HepG2 (cell line): Measurements from ENCODE around the gene MOGAT3. TPM values are rescaled to one million over a fixed set of nuclear protein-coding genes. Genes with fewer than 3 reads are reported as not detected.
A peak's percentile ranks its signal among the peaks of the same experiment; 100 is the strongest.

Source experiments
- ELF4 ChIP-seq: sonication (generic); formaldehyde crosslinking; IDR thresholded peaks from 2 replicates; pipeline ENCODE4 v1.5.0; 2020; ENCODE audit warnings: missing genetic modification reagents, mild to moderate bottlenecking, moderate library complexity, borderline replicate concordance
- MAFK ChIP-seq, 2 experiments: IDR thresholded peaks in 1 of 2; conservative IDR thresholded peaks in 1 of 2; 2 replicates each; pipeline ENCODE4 v1.6.1; 2011; ENCODE audit warnings: improper control_type of control experiment in 2 of 2, low read length in 2 of 2
- MED13 ChIP-seq: sonication (generic); formaldehyde crosslinking; IDR thresholded peaks from 2 replicates; pipeline ENCODE4 v1.5.0; 2020; ENCODE audit warnings: missing genetic modification reagents
- NFATC3 ChIP-seq: sonication (generic); formaldehyde crosslinking; IDR thresholded peaks from 2 replicates; pipeline ENCODE4 v1.5.1; 2020; ENCODE audit warnings: mild to moderate bottlenecking, missing genetic modification reagents
- RBM22 ChIP-seq: fragments of 200-400 bp; formaldehyde crosslinking; optimal IDR thresholded peaks from 2 replicates; pipeline ENCODE3; 2017; ENCODE audit warnings: mild to moderate bottlenecking, low read length, moderate library complexity
- SCMH1 ChIP-seq: sonication (generic); formaldehyde crosslinking; IDR thresholded peaks from 2 replicates; pipeline ENCODE4 v1.9.0; 2021; ENCODE audit warnings: missing genetic modification reagents, mild to moderate bottlenecking, borderline replicate concordance
- ZBTB40 ChIP-seq, 2 experiments: fragments of 450-650 bp in 1 of 2; sonication (generic) in 1 of 2; formaldehyde crosslinking in 1 of 2; IDR thresholded peaks; 2 replicates each; pipeline versions ENCODE4 v1.6.1 to v1.8.0; 2016 to 2022; ENCODE audit warnings: antibody characterized with exemption in 1 of 2, mild to moderate bottlenecking in 1 of 2, missing genetic modification reagents in 1 of 2
- ZNF446 ChIP-seq: sonication (generic); formaldehyde crosslinking; IDR thresholded peaks from 2 replicates; pipeline ENCODE4 v1.5.0; 2020; ENCODE audit warnings: mild to moderate bottlenecking, missing genetic modification reagents
- ZNF589 ChIP-seq: sonication (generic); formaldehyde crosslinking; conservative IDR thresholded peaks from 2 replicates; pipeline ENCODE4 v1.8.0; 2022; ENCODE audit warnings: mild to moderate bottlenecking, moderate library complexity, missing genetic modification reagents
- polyA plus RNA-seq, 8 experiments: library from polyadenylated mRNA; depleted of rRNA in 3 of 8; stranded (reverse) in 7 of 8; unstranded in 1 of 8; fragments of >200 nt; fragmentation: Illumina TruSeq in 4 of 8; extraction: Trizol in 4 of 8; gene quantifications; 2 replicates each; pipeline versions ENCODE4 v1.2.1 to v1.2.3, GENCODE V29; 2011 to 2016; ENCODE audit warnings: low read depth in 4 of 8, missing spikeins in 1 of 8, mixed read lengths in 1 of 8; ENCODE audit not compliant: insufficient read depth in 1 of 8
- total RNA-seq, 5 experiments: library from RNA; depleted of rRNA; stranded (reverse); fragments of >200 nt; fragmentation: Illumina TruSeq; extraction: Trizol; gene quantifications; 2 replicates each; pipeline ENCODE4 v1.2.3, GENCODE V29; 2016; ENCODE audit warnings: low read depth in 1 of 5
- TF ChIP-seq, protein P1 (sequence below): sonication (generic); formaldehyde crosslinking; IDR thresholded peaks from 2 replicates; pipeline ENCODE4 v1.4.0; 2020; ENCODE audit warnings: missing genetic modification reagents
- TF ChIP-seq, protein P2 (sequence below): sonication (generic); formaldehyde crosslinking; IDR thresholded peaks from 2 replicates; pipeline ENCODE4 v1.4.0; 2020; ENCODE audit warnings: missing genetic modification reagents, borderline replicate concordance

The MOGAT3 gene
- total and polyA plus RNA-seq, 2 of the 13 experiments (the other 11 are each of a cell fraction or from before 2014, with no cell fraction given): 22.5 to 30.5 TPM

- TF ChIP-seq ZNF589 (CRISPR knock-in tag): no peak
- no peak for TF ChIP-seq SCMH1 (CRISPR knock-in tag)
- TF ChIP-seq MED13 (CRISPR knock-in tag): no peak
- 0 out of 2 replicates have a peak, but pooled peaks have one; percentile 67 for TF ChIP-seq ELF4
- TF ChIP-seq RBM22: no peak
- no peak for TF ChIP-seq NFATC3
- TF ChIP-seq, protein P1, sequence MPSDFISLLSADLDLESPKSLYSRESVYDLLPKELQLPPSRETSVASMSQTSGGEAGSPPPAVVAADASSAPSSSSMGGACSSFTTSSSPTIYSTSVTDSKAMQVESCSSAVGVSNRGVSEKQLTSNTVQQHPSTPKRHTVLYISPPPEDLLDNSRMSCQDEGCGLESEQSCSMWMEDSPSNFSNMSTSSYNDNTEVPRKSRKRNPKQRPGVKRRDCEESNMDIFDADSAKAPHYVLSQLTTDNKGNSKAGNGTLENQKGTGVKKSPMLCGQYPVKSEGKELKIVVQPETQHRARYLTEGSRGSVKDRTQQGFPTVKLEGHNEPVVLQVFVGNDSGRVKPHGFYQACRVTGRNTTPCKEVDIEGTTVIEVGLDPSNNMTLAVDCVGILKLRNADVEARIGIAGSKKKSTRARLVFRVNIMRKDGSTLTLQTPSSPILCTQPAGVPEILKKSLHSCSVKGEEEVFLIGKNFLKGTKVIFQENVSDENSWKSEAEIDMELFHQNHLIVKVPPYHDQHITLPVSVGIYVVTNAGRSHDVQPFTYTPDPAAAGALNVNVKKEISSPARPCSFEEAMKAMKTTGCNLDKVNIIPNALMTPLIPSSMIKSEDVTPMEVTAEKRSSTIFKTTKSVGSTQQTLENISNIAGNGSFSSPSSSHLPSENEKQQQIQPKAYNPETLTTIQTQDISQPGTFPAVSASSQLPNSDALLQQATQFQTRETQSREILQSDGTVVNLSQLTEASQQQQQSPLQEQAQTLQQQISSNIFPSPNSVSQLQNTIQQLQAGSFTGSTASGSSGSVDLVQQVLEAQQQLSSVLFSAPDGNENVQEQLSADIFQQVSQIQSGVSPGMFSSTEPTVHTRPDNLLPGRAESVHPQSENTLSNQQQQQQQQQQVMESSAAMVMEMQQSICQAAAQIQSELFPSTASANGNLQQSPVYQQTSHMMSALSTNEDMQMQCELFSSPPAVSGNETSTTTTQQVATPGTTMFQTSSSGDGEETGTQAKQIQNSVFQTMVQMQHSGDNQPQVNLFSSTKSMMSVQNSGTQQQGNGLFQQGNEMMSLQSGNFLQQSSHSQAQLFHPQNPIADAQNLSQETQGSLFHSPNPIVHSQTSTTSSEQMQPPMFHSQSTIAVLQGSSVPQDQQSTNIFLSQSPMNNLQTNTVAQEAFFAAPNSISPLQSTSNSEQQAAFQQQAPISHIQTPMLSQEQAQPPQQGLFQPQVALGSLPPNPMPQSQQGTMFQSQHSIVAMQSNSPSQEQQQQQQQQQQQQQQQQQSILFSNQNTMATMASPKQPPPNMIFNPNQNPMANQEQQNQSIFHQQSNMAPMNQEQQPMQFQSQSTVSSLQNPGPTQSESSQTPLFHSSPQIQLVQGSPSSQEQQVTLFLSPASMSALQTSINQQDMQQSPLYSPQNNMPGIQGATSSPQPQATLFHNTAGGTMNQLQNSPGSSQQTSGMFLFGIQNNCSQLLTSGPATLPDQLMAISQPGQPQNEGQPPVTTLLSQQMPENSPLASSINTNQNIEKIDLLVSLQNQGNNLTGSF: no peak
- TF ChIP-seq, protein P2, sequence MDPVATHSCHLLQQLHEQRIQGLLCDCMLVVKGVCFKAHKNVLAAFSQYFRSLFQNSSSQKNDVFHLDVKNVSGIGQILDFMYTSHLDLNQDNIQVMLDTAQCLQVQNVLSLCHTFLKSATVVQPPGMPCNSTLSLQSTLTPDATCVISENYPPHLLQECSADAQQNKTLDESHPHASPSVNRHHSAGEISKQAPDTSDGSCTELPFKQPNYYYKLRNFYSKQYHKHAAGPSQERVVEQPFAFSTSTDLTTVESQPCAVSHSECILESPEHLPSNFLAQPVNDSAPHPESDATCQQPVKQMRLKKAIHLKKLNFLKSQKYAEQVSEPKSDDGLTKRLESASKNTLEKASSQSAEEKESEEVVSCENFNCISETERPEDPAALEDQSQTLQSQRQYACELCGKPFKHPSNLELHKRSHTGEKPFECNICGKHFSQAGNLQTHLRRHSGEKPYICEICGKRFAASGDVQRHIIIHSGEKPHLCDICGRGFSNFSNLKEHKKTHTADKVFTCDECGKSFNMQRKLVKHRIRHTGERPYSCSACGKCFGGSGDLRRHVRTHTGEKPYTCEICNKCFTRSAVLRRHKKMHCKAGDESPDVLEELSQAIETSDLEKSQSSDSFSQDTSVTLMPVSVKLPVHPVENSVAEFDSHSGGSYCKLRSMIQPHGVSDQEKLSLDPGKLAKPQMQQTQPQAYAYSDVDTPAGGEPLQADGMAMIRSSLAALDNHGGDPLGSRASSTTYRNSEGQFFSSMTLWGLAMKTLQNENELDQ: no peak
- TF ChIP-seq ZBTB40 (IDR thresholded peaks at IDR 0.05): no peak
- peak; percentile 63; the same call in 1 of the 2 replicates for TF ChIP-seq ZBTB40 (CRISPR knock-in tag; IDR thresholded peaks at IDR 0.05)
- TF ChIP-seq MAFK (conservative IDR thresholded peaks at IDR 0.05 in 1 of 2, IDR thresholded peaks at IDR 0.05 in 1 of 2; ENCODE audit: low read length in 2 of 2): no peak
- TF ChIP-seq ZNF446 (CRISPR knock-in tag): no peak
These were observed at the start of gene MOGAT3 (continued) for GRCh38 chr7:101200862-101201599.
